PC-9 (cell line): ENCODE data around the gene SMIM36. TPM values are rescaled to one million over a fixed set of nuclear protein-coding genes. Genes with fewer than 3 reads are reported as not detected.
"Not testable (repeated sequence)": the region's sequence is repeated elsewhere in the genome, so short reads cannot be mapped to it uniquely, and the experiment has no call there.

Source experiments
- BruUV-seq: library from RNA; stranded (reverse); fragments of 400-500 nt; replicated peaks from 2 replicates; lab custom pipeline; 2021; lab: Mats Ljungman, UMichigan
- CTCF ChIA-PET: fragments of 300-600 bp; sonication (Branson Sonifier 250); formaldehyde crosslinking; loops from one replicate; lab custom pipeline; 2022; ENCODE audit warnings: antibody characterized with exemption; lab: Charles Lee
- POLR2A ChIA-PET: fragments of 300-600 bp; sonication (Branson Sonifier 250); formaldehyde crosslinking; loops from one replicate; lab custom pipeline; 2022; ENCODE audit warnings: antibody characterized with exemption; ENCODE audit not compliant: unreplicated experiment; lab: Charles Lee
- DNase-seq, 2 experiments: peaks; one replicate each; pipeline versions ENCODE4 v3.0.0 to v3.0.0-alpha.2; 2015 to 2022; ENCODE audit warnings: mixed read lengths in 1 of 2
- H2AFZ ChIP-seq: fragments of 200-600 bp; sonication (generic); 2 replicates; pipeline ENCODE4 v1.8.1; 2017; ENCODE audit warnings: antibody characterized with exemption
- H3F3A ChIP-seq: fragments of 200-600 bp; sonication (generic); 2 replicates; pipeline ENCODE4 v1.8.1; 2017; ENCODE audit warnings: antibody characterized with exemption, mild to moderate bottlenecking, low read depth; ENCODE audit not compliant: insufficient read depth
- H3K27ac ChIP-seq: fragments of 200-600 bp; sonication (generic); 2 replicates; pipeline ENCODE4 v1.6.1; 2016; ENCODE audit warnings: mixed run types
- H3K27me3 ChIP-seq: fragments of 200-600 bp; sonication (generic); 2 replicates; pipeline ENCODE4 v1.6.1; 2016; ENCODE audit warnings: low read depth, mixed run types; ENCODE audit not compliant: insufficient read depth
- H3K36me3 ChIP-seq: fragments of 200-600 bp; sonication (generic); 2 replicates; pipeline ENCODE4 v1.6.1; 2016; ENCODE audit warnings: low read depth, mixed run types
- H3K4me1 ChIP-seq: fragments of 200-600 bp; sonication (generic); replicated peaks from 2 replicates; pipeline ENCODE4 v1.6.1; 2016; ENCODE audit warnings: mixed run types; ENCODE audit not compliant: insufficient read depth
- H3K4me2 ChIP-seq: fragments of 200-600 bp; sonication (generic); 2 replicates; pipeline ENCODE4 v1.6.1; 2017; ENCODE audit warnings: mixed run types
- H3K4me3 ChIP-seq: fragments of 200-600 bp; sonication (generic); 2 replicates; pipeline ENCODE4 v1.6.1; 2016; ENCODE audit warnings: mixed run types
- H3K79me2 ChIP-seq: fragments of 200-600 bp; sonication (generic); 2 replicates; pipeline ENCODE4 v1.6.1; 2017; ENCODE audit warnings: low read depth, mixed run types
- H3K9me2 ChIP-seq: fragments of 200-600 bp; sonication (generic); 2 replicates; pipeline ENCODE4 v1.8.1; 2017; ENCODE audit warnings: mild to moderate bottlenecking; ENCODE audit not compliant: insufficient read depth
- H3K9me3 ChIP-seq: fragments of 200-600 bp; sonication (generic); 2 replicates; pipeline ENCODE4 v1.8.1; 2016; ENCODE audit warnings: low read depth; ENCODE audit not compliant: insufficient read depth
- H4K20me1 ChIP-seq: fragments of 200-600 bp; sonication (generic); 2 replicates; pipeline ENCODE4 v1.8.1; 2017; ENCODE audit not compliant: insufficient read depth
- EZH2 ChIP-seq: fragments of 200-600 bp; sonication (generic); IDR thresholded peaks from 2 replicates; pipeline ENCODE4 v1.8.0; 2017; ENCODE audit warnings: antibody characterized with exemption, low read depth
- intact Hi-C: fragments of 100-400 bp; cut with micrococcal nuclease; formaldehyde crosslinking; loops from one replicate; pipeline ENCODE4 v1.10.0; 2022; ENCODE audit not compliant: unreplicated experiment
- total RNA-seq: library from RNA; stranded (reverse); gene quantifications from 2 replicates; pipeline ENCODE4 v1.2.3, GENCODE V29; 2021
- TF ChIP-seq, protein P1 (sequence below): fragments of 200-600 bp; sonication (generic); conservative IDR thresholded peaks from 2 replicates; pipeline ENCODE4 v1.6.1; 2017; ENCODE audit warnings: mixed run types, antibody characterized with exemption, mild to moderate bottlenecking, moderate library complexity

Gene SMIM36
- total RNA-seq, 1 experiment from 2014 or later: not detected

DNA sequence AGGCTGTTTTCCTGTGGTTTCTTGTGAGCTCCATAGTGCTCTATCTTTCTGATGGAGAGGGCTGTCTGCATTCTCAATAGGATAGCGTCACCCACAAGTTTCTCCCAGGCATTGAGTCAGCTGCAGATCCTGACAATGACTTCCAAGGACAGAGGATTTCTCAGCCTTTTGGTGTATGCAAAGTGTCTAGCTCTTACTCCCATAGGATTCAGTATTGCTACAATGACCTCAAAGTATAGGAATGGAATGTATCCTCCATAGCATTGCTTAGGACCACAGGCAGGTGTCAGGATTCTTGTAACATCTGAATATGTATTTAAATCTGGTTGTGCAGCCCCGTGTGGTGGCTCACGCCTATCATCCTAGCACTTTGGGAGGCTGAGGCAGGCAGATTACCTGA, 32.3 kb downstream of the SMIM36 start:
- BruUV-seq: no TSS peak
- Histone ChIP-seq H4K20me1 (no peaks in the 10 kb centered on the region), H3K9me2 (no peaks in the 10 kb centered on the region), H3K36me3 (no peaks in the 10 kb centered on the region), H3K4me1 (no peaks in the 10 kb centered on the region), H2AFZ (no peak overlapping the region), H3F3A (no peaks in the 10 kb centered on the region), H3K4me3 (no peak overlapping the region), H3K27ac (no peak overlapping the region), H3K9me3 (no peaks in the 10 kb centered on the region), H3K79me2 (no peaks in the 10 kb centered on the region), H3K4me2 (no peak overlapping the region), H3K27me3 (no peaks in the 10 kb centered on the region)
- POLR2A ChIA-PET: no interaction called here
- CTCF ChIA-PET: interaction anchor here (0.8 kb wide), 1 partner anchor 488 kb away, joined by 3 read pairs; no protein-coding TSS in a partner anchor
- intact Hi-C loops: no loop called here
- TF ChIP-seq, protein P1, sequence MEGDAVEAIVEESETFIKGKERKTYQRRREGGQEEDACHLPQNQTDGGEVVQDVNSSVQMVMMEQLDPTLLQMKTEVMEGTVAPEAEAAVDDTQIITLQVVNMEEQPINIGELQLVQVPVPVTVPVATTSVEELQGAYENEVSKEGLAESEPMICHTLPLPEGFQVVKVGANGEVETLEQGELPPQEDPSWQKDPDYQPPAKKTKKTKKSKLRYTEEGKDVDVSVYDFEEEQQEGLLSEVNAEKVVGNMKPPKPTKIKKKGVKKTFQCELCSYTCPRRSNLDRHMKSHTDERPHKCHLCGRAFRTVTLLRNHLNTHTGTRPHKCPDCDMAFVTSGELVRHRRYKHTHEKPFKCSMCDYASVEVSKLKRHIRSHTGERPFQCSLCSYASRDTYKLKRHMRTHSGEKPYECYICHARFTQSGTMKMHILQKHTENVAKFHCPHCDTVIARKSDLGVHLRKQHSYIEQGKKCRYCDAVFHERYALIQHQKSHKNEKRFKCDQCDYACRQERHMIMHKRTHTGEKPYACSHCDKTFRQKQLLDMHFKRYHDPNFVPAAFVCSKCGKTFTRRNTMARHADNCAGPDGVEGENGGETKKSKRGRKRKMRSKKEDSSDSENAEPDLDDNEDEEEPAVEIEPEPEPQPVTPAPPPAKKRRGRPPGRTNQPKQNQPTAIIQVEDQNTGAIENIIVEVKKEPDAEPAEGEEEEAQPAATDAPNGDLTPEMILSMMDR: no peak
- TF ChIP-seq EZH2: no peak
- peak in 1 of 2 experiments; percentile 35 for DNase-seq

DNA sequence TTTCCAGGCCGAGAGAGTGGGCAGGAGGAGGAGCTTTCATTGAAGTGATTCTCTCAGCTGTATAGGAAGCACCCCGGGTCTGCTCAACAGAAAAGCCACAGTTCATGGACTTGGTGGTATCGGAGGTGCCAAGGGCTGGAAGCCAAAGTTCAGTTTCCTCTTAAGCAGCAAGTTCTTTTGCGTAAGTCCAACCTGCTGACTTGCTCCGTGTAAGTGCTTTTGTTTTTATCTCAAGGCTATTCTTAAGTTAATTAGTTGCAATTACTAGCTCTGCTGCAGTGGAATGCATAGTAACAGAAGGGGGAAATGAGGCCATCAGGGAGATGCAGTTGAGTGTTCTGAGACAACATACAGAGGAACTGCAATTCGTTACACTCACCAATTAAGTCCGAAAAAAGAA, 44.6 kb downstream of the SMIM36 start:
- no peak for DNase-seq
- Histone ChIP-seq H3K4me3 (no peak overlapping the region), H3K4me1 (no peaks in the 10 kb centered on the region), H4K20me1 (no peaks in the 10 kb centered on the region), H3F3A (no peaks in the 10 kb centered on the region), H3K9me2 (no peaks in the 10 kb centered on the region), H3K36me3 (no peaks in the 10 kb centered on the region), H2AFZ (no peak overlapping the region), H3K27me3 (no peaks in the 10 kb centered on the region), H3K27ac (no peak overlapping the region), H3K79me2 (no peaks in the 10 kb centered on the region), H3K4me2 (no peak overlapping the region), H3K9me3 (peaks cover 13% of the 10 kb centered on the region; the same call in 1 of the 2 replicates)
- BruUV-seq: no TSS peak
- TF ChIP-seq, protein P1: no peak
- TF ChIP-seq EZH2: no peak
- CTCF ChIA-PET: no interaction called here
- POLR2A ChIA-PET: no interaction called here
- intact Hi-C loops: no loop called here

DNA sequence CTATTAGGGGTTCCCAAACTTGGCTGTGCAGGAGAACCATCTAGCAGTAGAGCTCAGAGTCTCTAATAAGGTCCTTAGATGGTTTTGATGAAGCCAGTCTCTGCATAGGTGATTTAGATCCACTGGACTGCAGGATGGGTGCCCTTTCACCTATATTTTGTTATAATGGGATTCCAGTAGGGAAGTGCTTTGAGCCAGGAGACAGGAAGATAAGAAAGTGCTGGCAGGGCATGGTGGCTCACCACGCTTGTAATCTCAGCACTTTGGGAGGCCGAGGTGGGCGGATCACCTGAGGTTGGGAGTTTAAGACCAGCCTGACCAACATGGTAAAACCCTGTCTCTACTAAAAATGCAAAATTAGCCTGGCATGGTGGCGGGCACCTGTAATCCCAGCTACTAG, 45.5 kb downstream of the SMIM36 start:
- H3K36me3 ChIP-seq, H3K27me3 ChIP-seq, H3K4me1 ChIP-seq, POLR2A ChIA-PET, H4K20me1 ChIP-seq, H3K9me2 ChIP-seq, BruUV-seq, H3K79me2 ChIP-seq, H3K27ac ChIP-seq, DNase-seq, H3F3A ChIP-seq, CTCF ChIA-PET, H3K4me2 ChIP-seq, H3K4me3 ChIP-seq, intact Hi-C loops, H2AFZ ChIP-seq: not testable (repeated sequence)
- peaks cover 13% of the 10 kb centered on the region; the same call in 1 of the 2 replicates for H3K9me3 ChIP-seq

DNA sequence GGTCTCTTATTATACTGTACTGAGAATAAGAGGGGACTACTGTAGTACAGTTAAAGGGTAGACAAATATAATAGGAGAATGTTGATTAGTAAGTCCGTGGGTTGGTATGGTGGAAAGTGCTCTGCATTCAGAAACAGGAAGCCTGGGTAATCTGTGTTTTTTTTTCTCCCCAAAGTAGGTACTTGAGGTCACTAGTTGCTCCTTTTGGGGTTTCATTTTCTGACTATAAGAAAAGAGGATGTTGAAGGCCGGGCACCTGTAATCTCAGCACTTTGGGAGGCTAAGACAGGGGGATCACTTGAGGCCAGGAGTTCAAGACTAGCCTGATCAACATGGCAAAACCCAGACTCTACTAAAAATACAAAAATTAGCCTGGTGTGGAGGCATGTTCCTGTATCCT, 47.7 kb downstream of the SMIM36 start:
- peaks cover 6% of the 10 kb centered on the region for H3F3A ChIP-seq
- H3K36me3 ChIP-seq: no peaks in the 10 kb centered on the region
- H3K27me3 ChIP-seq: no peaks in the 10 kb centered on the region
- no peaks in the 10 kb centered on the region for H3K79me2 ChIP-seq
- intact Hi-C loops: no loop called here
- H3K27ac ChIP-seq: no peak overlapping the region
- CTCF ChIA-PET: no interaction called here
- POLR2A ChIA-PET: no interaction called here
- H3K9me2 ChIP-seq: no peaks in the 10 kb centered on the region
- TF ChIP-seq EZH2: no peak
- TF ChIP-seq, protein P1: no peak
- no peak overlapping the region for H3K4me2 ChIP-seq
- no peak for DNase-seq
- no TSS peak for BruUV-seq
- no peak overlapping the region for H2AFZ ChIP-seq
- no peaks in the 10 kb centered on the region for H4K20me1 ChIP-seq
- H3K9me3 ChIP-seq: peaks cover 13% of the 10 kb centered on the region; the same call in 1 of the 2 replicates
- peaks cover 16% of the 10 kb centered on the region for H3K4me1 ChIP-seq
- no peak overlapping the region for H3K4me3 ChIP-seq
